Fibroblast of upper back skin (primary cell): ENCODE measurements around the gene STMN3.
"Not testable (repeated sequence)": the region's sequence is repeated elsewhere in the genome, so short reads cannot be mapped to it uniquely, and the experiment has no call there.

Experiments
- DNase-seq: peaks from one replicate; pipeline ENCODE4 v3.0.0-alpha.2; 2013

STMN3 gene

DNA sequence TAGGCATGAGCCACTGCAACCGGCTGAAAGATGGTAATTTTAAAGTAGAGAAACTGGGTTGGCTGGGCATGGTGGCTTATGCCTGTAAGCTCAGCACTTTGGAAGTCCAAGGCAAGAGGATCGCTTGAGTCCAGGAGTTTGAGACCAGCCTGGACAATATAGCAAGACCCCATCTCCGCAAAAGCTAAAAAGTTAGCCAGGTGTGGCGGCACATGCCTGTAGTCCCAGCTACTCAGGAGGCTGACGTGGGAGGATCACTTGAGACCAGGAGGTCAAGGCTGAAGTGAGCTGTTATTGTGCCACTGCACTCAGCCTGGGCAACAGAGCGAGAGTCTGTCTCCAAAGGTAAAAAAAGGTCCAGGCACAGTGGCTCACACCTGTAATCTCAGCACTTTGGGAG is 22.3 kb downstream of the STMN3 start:
- not testable (repeated sequence) for DNase-seq

DNA sequence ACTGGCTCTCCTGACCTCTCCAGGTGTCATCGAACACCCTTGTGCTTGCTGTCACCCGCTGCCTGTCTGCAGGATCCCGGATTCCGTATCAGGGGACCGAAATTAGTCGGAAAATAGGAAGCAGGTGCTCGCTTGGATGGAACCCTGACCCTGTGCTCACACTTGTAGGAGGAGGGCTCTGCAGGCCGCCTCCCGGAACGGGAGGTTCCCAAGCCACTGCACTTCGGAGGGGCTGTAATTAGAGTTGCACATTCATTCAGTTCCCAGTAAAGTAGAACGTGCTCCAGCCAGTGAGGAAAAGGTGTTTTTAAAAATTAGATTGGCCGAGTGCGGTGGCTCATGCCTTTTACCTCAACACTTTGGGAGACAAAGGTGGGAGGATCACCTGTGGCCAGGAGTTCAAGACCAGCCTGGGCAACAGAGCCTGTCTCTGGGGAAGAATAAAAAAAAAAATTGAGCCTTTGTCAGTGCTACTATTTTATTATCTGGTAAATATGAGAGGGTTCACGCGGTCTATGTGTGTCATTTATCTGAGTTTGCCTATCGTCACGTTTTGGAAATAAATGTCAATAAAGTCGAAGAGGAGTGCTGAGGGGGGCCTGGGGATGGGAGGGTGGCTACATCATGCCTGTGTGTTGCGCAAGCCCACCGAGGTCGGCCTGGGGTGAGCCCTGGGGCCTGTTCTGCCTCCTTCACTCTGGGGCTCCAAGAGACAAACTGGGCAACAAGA is 24.8 kb downstream of the STMN3 start:
- peak; percentile 60 for DNase-seq

DNA sequence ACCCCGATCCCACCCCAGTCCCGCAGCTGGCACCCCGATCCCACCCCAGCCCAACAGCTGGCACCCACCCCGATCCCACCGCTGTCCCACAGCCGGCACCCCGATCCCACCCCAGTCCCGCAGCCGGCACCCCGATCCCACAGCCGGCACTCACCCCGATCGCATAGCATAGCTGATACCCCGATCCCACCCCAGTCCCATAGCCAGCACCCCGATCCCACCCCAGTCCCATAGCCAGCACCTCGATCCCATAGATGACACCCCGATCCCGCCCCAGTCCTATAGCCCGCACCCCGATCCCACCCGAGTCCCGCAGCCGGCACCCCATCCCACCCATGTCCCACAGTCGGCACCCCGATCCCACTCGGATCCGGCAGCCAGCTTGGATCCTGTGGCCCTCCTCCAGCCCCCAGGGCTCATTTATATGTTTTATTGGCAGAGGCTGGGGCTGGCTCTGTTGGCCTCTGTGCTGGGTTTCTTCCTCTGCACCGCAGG is 25.4 kb downstream of the STMN3 start:
- DNase-seq: no peak

DNA sequence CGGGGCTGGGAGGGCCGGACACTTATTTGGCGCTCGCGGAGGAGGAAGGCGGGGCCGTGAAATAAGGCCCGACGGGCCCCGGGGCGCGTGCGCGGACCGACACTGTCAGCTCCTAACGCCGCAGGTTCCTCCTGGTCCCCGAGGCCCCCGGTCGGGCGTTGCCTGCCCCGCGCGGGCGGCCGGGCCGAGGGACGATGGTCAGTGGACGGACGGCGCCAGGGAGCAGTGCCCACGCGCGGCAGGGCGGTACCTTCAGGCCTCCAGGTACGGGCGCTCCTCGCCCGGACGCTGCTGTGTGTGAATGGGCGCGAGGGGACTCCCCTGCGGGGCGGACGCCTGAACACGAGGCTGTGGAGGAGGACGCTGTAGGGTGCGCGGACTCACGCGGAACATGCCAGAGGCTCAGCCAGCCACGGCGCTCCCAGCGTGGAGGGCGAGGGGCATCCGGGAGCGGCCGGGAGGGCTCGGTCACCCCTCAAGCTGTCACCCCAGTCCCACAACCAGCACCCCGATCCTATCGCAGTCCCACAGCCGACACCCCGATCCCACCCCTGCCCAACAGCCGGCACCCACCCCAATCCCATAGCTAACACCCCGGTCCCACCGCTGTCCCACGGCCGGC is 26.0 kb downstream of the STMN3 start:
- DNase-seq: peak; percentile 92

DNA sequence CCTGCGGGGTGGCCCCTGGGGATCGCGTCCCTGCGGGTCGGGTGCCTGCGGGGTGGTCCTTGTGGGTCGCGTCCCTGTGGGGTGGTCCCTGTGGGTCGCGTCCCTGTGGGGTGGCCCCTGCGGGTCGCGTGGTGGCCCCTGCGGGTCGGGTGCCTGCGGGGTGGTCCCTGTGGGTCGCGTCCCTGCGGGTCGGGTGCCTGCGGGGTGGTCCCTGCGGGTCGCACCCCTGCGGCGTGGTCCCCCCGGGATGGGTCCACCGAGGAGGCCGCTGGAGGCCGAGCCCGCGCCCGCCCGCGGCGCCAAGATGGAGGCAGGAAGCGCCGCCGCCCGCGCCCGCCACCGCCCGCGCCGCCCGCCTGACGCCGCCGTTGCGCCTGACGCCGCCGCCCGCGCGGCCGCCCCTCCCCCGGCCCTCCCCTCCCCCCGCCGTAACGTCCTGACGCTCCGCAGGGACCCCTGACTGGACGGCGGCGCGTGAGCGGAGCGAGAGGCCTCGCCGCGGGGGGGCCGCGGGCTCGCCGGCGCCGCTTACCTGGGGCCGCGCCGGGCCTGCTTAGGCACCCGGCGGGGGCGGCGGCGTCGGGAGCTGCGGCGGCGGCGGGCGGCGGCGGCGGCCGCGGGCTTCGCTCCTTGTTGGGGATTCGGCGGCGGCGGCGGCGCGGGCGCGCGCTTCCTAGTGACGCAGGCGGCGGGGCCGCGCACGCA is 26.6 kb downstream of the STMN3 start, which contains the start of gene GMEB2:
Gene GMEB2 (minus strand): TSS at position 678 of the 705 bp plus-strand sequence. CDS start 7,704 bp downstream, outside the sequence.
- peak; percentile 71 for DNase-seq

DNA sequence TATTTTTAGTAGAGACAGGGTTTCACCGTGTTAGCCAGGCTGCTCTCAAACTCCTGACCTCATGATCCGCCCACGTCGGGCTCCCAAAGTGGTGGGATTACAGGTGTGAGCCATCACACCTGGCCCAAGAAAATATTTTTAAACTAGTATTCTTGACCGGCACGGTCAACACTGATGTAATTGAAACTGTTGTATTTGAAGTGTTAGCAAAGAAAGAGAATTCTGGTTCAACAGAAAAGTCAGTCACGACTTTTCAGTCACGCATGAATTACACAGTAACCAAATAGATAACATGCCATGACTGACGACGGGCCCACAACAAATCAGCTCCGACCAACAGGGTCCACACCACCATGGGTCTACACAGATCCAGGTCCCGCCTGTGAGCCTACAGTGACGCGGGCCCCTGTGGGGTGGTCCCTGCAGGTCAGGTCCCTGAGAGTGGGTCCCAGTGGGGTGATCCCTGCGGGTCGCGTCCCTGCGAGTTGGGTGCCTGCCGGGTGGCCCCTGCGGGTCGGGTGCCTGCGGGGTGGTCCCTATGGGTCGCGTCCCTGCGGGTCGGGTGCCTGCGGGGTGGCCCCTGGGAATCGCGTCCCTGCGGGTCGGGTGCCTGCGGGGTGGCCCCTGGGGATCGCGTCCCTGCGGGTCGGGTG is 27.3 kb downstream of the STMN3 start:
- DNase-seq: peak; percentile 20

DNA sequence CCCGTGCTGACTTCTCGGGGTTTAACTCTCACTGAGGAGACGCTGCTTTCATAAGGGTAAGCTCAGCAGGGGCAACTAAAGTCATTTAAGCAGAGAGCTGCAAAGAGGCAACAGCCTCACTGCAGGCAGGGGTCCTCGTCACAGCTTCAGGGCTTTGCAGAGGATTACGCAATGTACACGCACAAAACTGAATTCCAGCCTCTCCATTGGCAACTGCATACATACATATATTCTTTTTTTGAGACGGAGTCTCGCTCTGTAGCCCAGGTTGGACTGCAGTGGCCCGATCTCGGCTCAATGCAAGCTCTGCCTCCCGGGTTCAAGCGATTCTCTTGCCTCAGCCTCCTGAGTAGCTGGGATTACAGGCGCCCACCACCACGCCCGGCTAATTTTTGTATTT is 28.7 kb downstream of the STMN3 start:
- peak; percentile 50 for DNase-seq

DNA sequence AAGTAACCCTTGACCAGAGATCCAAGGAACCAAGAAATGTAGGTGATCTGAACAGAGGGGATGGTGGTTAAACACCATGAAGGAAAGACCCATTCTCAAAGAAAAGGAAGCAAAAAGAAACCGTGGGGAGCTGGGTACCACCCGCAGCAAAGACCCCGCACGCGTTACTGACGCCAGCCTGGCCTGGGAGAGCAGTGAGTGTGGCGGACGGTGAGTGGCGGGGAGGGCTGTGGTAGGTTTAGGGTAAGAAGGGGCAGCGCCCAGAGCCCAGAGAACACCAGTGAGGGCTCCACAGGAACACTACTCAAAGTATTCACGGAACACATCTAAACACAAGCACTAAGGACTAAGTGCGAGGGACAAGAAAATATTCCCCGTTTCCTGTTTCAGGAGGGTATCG is 30.5 kb downstream of the STMN3 start:
- DNase-seq: no peak

DNA sequence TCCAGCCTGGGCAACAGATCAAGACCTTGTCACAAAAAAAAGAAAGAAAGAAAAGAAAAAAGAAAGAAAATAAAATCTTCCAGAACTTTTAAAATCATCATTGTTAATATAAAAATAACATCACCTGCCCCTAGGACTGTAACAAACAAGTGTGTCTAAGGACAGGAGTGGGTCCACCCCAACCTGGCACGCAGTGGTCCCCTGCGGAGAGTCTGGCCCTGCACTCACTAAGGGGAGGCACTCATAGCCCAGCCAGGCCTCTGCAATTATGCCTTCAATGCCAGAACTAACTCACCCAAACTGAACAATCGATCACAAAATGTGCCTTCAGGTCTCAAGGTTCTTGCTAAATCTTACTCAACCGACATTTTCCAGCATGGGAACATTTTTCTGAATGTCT is 31.1 kb downstream of the STMN3 start:
- no peak for DNase-seq

DNA sequence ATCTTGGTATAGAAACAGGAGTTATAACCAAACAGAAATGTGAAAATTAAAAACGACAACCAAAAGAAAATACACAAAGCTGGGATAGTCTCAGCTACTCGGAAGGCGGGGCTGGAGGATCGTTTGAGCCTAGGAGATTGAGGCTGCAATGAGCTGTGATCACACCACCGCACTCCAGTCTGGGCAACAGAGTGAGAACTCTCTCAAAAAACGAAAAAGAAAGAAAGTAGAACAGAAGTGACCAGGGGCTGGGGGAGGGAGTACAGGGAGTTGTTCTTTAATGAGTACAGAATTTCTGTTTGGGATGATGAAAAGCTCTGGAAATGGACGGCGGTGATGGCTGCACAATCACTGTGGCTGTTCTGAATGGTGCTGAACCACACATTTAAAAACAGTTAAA is 32.2 kb downstream of the STMN3 start:
- DNase-seq: no peak

DNA sequence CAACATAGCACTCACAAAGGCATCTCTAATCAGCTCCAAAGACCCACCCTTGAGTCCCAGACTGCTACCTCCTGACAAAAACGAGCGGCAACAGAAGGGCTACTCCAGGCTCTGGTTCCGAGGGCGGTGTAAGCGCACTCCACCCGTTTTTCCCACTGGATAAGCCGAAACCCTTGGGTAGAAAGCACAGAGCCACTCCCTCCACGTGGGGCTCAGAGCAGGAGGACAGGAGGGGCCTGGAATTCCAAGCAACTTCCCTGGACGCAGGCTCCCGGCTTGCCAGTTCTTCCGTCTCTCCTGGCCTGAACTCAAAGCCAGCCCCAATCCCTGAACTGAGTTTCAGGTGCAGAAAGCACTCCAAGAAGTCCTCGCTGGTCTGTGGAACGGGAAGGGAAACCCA is 33.7 kb downstream of the STMN3 start:
- no peak for DNase-seq

DNA sequence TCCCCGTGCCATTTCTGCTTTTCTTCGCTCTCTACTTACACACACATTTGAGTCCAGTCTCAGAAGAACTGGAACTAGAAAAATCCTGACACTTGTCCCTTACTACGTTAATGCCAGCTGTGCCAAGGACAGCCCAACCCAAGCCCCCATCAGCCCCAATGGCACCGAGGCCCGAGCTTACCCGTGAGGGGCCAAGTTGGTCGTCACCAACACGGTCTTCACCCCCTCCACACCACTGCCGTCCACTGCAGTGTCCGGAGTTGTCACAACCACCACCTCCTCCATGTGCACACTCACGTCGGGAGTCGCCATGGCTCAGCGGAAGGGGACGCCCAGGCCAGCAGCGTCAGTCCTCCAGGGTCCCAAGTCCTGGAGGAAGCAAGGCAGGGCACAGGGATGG is 34.1 kb downstream of the STMN3 start:
- DNase-seq: no peak

DNA sequence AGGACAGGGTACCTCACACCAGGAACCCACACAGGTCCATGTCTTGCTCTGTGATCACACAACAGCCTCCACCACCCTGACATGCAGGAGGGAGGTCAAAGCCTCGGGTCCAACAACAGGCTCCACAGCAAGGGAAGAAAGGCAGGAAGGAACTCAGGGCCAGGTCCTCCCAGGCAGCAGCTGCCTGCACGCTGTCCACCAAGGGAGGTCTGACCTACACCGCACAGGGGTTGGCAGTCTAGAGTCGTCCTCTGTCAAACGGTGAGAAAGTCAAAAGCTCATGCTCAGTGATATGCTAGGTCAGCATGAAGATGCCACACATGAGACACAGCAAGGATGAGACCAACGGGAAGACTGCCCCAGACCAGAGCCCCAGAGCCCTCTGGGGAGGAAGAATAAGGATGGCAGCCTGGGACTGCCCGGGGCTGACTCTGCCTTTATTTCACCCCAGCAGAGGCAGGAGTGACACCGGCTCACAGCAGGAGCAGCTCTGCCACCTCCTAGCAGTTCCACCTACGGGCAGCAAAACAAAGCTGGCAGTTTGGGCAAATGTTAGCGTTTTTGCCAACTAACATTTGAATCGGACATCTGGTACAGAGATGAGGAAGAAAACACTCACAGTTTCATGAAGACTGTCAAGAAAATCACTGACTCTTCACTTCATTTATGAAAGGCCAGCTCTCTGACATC is 34.8 kb downstream of the STMN3 start:
- no peak for DNase-seq

DNA sequence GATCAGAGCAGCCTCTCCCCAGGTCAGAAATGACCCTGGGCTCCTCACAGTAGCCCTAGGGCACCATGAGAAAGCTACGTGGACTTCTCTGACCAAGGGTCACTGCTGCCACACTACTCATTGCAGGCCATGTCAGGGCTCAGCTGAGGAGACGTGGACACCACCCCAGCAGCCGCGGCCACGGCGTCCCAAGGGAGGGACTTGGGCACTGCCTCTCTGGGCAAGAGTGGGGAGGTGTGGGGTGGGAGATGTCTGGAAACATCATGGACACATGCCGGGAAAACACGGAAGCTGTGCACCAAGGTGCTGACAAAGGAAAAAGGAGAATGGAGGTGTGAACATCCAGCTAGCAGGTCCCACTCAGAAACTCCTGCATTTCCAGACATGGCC is 35.4 kb downstream of the STMN3 start:
- no peak for DNase-seq

DNA sequence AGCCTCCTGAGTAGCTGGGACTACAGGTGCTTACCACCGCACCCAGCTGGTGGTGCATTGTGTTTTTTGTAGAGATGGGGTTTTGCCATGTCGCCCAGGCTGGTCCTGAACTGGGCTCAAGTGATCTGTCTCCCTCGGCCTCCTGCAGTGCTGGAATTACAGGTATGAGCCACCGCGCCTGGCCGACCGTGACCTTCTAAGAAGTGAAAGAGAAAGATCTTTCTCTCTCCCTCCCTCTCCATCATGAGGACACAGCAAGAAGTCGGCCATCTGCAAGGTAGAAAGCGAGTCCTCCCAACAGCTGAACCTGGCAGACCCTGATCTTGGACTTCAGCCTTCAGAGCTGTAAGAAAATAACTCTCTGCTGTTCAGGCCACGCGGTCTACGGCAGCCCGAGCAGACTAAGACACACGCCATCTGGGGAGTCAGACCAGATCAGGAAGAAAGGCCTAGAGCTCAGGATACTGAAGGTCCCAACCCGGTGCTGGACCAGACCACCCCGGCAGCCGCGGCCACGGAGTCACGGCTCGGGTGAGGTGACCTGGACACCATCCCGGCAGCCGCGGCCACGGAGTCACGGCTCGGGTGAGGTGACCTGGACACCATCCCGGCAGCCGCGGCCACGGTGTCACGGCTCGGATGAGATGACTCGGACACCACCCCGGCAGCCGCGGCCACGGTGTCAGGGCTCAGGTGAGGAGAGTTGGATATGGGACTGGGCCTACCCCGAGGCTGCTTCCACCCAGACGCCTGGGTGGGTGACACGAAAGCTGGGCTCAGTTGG is 35.9 kb downstream of the STMN3 start:
- no peak for DNase-seq

DNA sequence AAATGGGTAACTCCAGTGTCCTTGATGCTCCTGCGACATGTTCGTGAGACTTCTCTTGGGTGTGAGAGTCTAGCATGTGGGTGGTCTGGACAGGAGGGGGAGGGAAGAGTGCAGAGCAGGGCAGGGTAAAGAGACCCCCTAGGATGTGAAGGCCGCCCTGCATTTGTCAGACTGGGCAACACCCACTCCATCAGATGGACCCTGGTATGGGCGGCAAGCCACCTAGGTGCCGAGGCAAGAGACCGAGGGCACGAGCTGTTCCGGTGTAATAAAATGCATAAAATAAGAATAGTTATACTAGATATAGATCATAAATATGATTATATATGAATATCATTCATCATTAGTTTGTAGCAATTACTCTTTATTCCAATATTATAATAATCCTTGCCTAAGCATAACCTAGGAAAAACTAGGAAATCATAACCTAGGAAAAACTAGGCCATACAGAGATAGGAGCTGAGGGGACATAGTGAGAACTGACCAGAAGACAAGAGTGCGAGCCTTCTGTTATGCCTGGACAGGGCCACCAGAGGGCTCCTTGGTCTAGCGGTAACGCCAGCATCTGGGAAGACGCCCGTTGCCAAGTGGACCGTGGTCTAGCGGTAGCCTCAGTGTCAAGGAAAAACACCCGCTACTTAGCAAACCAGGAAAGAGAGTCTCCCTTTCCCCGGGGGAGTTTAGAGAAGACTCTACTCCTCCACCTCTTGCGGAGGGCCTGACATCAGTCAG is 39.2 kb downstream of the STMN3 start:
- DNase-seq: not testable (repeated sequence)

DNA sequence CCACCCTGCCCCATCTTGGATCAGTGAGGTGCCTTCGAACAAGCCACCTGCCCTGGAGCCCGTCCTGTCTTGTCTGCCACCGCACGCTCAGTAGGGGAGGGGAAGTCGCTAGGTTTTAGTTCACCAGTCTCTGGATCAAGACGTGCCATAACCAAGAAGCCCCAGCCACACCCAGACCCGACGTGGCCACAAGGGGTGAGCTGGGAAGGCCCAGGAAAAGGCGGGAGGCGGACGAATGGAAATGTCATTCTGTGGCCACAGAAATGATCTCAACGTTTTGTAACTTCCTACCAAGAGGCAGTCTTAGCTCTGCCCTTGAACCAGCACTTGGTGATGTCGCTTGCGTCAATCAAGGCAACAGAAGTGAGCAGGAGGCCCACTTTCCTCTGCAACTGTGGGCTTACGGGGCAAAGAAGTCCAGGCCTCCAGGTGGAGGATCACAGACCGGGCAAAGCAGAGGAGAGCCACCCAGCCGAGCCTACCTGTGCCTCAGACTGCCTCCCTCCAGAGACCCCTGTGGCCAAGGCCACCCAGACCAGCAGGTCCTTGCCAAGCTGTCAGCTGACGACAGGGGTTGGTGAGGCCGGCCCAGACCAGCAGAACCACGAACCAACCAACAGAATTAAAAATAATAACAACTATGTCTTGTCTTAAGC is 40.8 kb downstream of the STMN3 start:
- no peak for DNase-seq

DNA sequence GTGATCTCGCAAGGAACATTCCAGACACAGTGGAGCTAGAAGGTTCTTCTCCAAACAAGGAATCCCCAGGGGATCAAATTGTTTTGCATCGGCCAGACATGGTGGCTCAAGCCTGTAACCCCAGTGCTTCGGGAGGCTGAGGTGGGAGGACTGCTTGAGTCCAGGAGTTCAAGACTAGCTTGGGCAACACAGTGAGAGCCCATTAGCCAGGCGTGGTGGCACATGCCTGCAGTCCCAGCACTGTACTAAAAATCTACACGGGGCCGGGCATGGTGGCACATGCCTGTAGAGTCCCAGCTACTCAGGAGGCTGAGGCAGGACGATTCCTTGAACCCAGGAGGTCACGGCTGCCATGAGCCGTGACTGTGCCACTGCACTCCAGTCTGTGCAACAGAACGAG is 41.6 kb downstream of the STMN3 start:
- no peak for DNase-seq

DNA sequence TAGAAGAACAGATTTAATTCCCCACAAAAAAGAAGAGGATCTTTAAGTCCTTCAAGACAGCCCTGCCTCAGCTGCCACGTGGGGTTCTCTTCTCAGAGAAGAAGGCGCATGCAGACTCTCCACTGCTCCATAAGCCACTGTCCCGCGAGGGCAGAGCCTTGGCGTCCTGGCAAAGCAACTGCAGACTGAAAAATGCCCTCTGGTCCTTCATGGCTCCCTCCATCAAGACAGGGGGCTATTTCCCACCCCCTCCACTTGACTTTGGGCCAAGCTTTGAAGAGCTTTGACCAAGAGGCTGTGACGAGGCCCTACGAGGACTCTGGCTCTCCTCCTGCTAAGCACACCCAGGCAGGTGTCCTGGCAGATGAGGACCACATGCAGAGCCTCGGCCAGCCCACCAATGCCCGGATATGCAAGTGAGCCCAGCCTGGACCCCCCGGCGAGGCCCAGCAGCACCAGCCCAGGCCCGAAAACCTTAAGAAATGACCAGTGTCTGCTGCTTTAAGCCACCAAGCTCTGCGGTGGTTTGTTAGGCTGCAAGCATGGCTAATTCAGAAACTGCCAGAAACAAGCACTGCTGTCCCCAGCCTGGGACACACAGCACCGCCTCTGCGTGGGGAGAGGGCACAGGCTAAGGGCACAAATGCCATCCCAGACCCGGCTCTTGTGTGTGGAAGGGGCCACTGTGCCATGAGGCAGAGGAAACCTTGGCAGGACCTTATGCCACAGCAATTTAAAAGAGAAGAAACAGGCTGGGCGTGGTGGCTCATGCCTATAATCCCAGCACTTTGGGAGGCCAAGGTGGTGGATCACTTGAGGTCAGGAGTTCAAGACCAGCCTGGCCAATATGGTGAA is 42.4 kb downstream of the STMN3 start:
- DNase-seq: no peak

DNA sequence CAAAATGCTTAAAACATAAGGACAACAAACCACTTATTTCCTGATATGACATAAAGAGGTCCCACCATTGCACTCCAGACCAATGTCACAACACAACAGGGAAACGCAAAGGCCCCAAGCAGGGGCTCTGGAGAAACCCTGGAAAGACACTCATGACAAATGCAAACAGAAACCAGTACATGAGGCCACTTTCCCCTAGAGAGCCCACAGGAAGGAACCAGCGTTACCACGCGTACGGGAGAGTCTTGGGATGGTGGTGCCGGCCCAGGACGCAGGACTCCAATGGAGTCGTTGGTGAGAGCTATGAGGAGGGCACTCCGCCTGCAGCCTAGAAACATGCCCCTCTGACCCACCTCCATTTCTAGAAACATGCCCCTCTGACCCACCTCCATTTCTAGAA is 46.5 kb downstream of the STMN3 start:
- no peak for DNase-seq
